ENCODE data around the gene CACNA1S.

GRCh38 chr1:201147396-201148015 is 35.3 kb upstream of the CACNA1S start:
- TF ChIP-seq NR3C1 (CRISPR knock-in tag; IDR thresholded peaks at IDR 0.05) (no peak), CTCF (CRISPR knock-in tag; IDR thresholded peaks at IDR 0.05) (no peak), SIX1 (CRISPR knock-in tag; IDR thresholded peaks at IDR 0.05; ENCODE audit: borderline replicate concordance) (no peak), ZNF672 (CRISPR knock-in tag; IDR thresholded peaks at IDR 0.05) (no peak), POLR2A (IDR thresholded peaks at IDR 0.05; ENCODE audit: insufficient read depth in 1 of 2, low read depth in 2 of 2, low read length in 2 of 2) (no peak), HDAC1 (CRISPR knock-in tag; IDR thresholded peaks at IDR 0.05) (no peak), ZFY (CRISPR knock-in tag; IDR thresholded peaks at IDR 0.05) (no peak), TCF7L2 (IDR thresholded peaks at IDR 0.05; ENCODE audit: low read depth, low read length) (no peak), ZMYM2 (CRISPR knock-in tag; IDR thresholded peaks at IDR 0.05) (no peak), MEIS2 (CRISPR knock-in tag; IDR thresholded peaks at IDR 0.05) (no peak), BRCA1 (CRISPR knock-in tag; IDR thresholded peaks at IDR 0.05) (no peak)
